ENCODE measurements around the gene RPEL1.
"Not testable (repeated sequence)": the region's sequence is repeated elsewhere in the genome, so short reads cannot be mapped to it uniquely, and the experiment has no call there.

RPEL1 gene

DNA sequence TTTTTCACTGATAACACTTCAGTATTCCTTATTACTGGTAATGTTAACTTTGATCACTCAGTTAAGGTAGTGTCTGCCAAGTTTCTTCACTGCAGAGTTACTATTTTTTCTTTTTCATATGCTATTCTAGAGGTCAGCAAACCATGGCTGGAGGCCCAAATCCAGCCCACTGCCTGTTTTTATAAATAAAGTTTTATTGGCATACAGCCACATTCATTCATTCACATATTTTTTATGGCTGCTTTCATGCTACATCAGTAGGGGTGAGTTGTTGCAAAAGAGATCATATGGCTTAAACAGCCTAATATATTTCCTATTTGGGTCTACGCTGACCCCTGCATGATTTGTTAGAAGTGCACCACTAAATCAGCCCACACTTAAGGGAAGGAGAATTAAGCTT is 10.9 kb downstream of the RPEL1 start:
- no peaks in the 10 kb centered on the region for H3K36me3 ChIP-seq (ENCODE audit: control insufficient read depth in 1 of 2, insufficient read depth in 2 of 2, low read length in 2 of 2)
- no peaks in the 10 kb centered on the region for H3K4me1 ChIP-seq (ENCODE audit: control insufficient read depth in 1 of 2, insufficient read depth in 2 of 2, low read length in 2 of 2)
- H3K4me3 ChIP-seq (ENCODE audit: low read depth in 1 of 2, low read length in 2 of 2): no peak overlapping the region
- H3K27me3 ChIP-seq (ENCODE audit: control insufficient read depth in 1 of 2, insufficient read depth in 2 of 2, low read length in 2 of 2): no peaks in the 10 kb centered on the region
- H3K27ac ChIP-seq (ENCODE audit: low read depth, low read length): no peak overlapping the region
- H3K9ac ChIP-seq (ENCODE audit: low read depth in 1 of 2, low read length in 2 of 2): no peak overlapping the region
- H3K9me3 ChIP-seq (ENCODE audit: control insufficient read depth in 1 of 2, low read length in 2 of 2): peaks cover 3 to 6% of the 10 kb centered on the region in 2 donors

DNA sequence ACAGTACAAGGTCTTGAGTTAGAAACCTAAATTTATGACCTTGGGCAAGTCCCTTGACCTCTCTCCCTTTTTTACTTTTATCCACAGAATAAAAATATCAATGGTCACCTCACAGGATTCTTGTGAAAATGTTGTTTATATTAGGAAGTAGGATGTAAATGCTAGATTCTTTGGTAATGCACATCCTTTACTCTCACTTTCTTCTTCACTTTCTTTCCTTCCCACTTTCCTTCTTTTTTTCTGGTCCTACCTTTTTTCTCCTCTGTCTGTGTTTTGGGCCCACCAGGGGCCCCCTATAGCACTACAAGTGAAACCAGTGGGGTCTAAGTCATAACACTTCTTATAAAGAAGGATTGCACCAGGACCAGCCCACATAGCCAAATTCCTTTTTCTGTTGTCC is 12.1 kb downstream of the RPEL1 start:
- no peaks in the 10 kb centered on the region for H3K36me3 ChIP-seq (ENCODE audit: control insufficient read depth in 1 of 2, insufficient read depth in 2 of 2, low read length in 2 of 2)
- peaks cover 3 to 6% of the 10 kb centered on the region in 2 donors for H3K9me3 ChIP-seq (ENCODE audit: control insufficient read depth in 1 of 2, low read length in 2 of 2)
- H3K4me1 ChIP-seq (ENCODE audit: control insufficient read depth in 1 of 2, insufficient read depth in 2 of 2, low read length in 2 of 2): no peaks in the 10 kb centered on the region
- H3K9ac ChIP-seq (ENCODE audit: low read depth in 1 of 2, low read length in 2 of 2): no peak overlapping the region
- no peaks in the 10 kb centered on the region for H3K27me3 ChIP-seq (ENCODE audit: control insufficient read depth in 1 of 2, insufficient read depth in 2 of 2, low read length in 2 of 2)
- H3K4me3 ChIP-seq (ENCODE audit: low read depth in 1 of 2, low read length in 2 of 2): no peak overlapping the region
- no peak overlapping the region for H3K27ac ChIP-seq (ENCODE audit: low read depth, low read length)

DNA sequence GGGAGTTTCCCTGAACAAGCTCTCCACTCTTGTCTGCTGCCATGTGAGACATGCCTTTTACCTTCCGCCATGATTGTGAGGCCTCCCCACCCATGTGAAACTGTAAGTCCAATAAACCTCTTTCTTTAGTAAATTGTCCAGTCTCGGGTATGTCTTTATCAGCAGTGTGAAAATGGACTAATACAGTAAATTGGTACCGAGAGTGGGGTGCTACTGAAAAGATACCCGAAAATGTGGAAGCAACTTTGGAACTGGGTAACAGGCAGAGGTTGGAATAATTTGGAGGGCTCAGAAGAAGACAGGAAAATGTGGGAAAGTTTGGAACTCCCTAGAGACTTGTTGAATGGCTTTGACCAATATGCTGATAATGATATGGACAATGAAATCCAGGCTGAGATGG is 13.2 kb downstream of the RPEL1 start:
- not testable (repeated sequence) for H3K27me3 ChIP-seq (ENCODE audit: control insufficient read depth in 1 of 2, insufficient read depth in 2 of 2, low read length in 2 of 2); H3K9me3 ChIP-seq (ENCODE audit: control insufficient read depth in 1 of 2, low read length in 2 of 2); H3K4me3 ChIP-seq (ENCODE audit: low read depth in 1 of 2, low read length in 2 of 2); H3K4me1 ChIP-seq (ENCODE audit: control insufficient read depth in 1 of 2, insufficient read depth in 2 of 2, low read length in 2 of 2); H3K36me3 ChIP-seq (ENCODE audit: control insufficient read depth in 1 of 2, insufficient read depth in 2 of 2, low read length in 2 of 2); H3K9ac ChIP-seq (ENCODE audit: low read depth in 1 of 2, low read length in 2 of 2); H3K27ac ChIP-seq (ENCODE audit: low read depth, low read length)

DNA sequence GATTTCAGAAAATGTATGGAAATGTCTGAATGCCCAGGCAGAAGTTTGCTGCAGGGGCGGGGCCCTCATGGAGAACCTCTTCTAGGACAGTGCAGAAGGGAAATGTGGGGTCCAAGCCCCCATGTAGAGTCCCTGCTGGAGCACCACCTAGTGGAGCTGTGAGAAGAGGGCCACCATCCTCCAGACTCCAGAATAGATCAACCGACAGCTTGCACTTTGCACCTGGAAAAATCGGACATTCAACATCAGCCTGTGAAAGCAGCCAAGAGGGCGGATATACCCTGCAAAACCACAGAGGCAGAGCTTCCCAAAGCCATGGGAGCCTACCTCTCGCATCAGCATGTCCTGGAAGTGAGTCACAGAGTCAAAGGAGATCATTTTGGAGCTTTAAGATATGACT is 14.3 kb downstream of the RPEL1 start:
- Histone ChIP-seq H3K9me3 (ENCODE audit: control insufficient read depth in 1 of 2, low read length in 2 of 2) (peaks cover 3 to 6% of the 10 kb centered on the region in 2 donors), H3K4me3 (ENCODE audit: low read depth in 1 of 2, low read length in 2 of 2) (no peak overlapping the region), H3K27ac (ENCODE audit: low read depth, low read length) (no peak overlapping the region), H3K9ac (ENCODE audit: low read depth in 1 of 2, low read length in 2 of 2) (no peak overlapping the region), H3K36me3 (ENCODE audit: control insufficient read depth in 1 of 2, insufficient read depth in 2 of 2, low read length in 2 of 2) (no peaks in the 10 kb centered on the region), H3K4me1 (ENCODE audit: control insufficient read depth in 1 of 2, insufficient read depth in 2 of 2, low read length in 2 of 2) (no peaks in the 10 kb centered on the region), H3K27me3 (ENCODE audit: control insufficient read depth in 1 of 2, insufficient read depth in 2 of 2, low read length in 2 of 2) (no peaks in the 10 kb centered on the region)

DNA sequence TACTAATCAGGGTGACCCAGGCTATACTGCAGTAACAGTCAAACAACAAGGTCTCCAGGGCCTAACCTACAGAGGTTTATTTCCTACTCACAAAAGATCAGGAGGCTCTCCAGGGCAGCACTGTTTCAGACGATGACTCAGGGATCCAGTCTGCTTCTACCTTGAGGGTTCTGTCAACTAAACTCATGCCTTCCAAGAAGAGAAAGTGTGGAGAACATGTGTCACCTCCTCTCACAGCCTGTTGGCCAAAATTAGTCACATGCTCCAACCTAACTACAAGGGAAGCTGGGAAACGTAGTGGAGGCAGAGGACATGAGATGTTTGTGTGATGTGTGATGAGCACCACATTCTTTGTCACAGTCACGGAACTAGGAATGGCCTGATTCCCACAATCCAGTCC is 16.5 kb downstream of the RPEL1 start:
- no peak overlapping the region for H3K4me3 ChIP-seq (ENCODE audit: low read depth in 1 of 2, low read length in 2 of 2)
- H3K4me1 ChIP-seq (ENCODE audit: control insufficient read depth in 1 of 2, insufficient read depth in 2 of 2, low read length in 2 of 2): no peaks in the 10 kb centered on the region
- no peak overlapping the region for H3K9ac ChIP-seq (ENCODE audit: low read depth in 1 of 2, low read length in 2 of 2)
- H3K27me3 ChIP-seq (ENCODE audit: control insufficient read depth in 1 of 2, insufficient read depth in 2 of 2, low read length in 2 of 2): peaks cover 0 to 4% of the 10 kb centered on the region in 2 donors
- no peak overlapping the region for H3K27ac ChIP-seq (ENCODE audit: low read depth, low read length)
- peaks cover 3 to 6% of the 10 kb centered on the region in 2 donors for H3K9me3 ChIP-seq (ENCODE audit: control insufficient read depth in 1 of 2, low read length in 2 of 2)
- no peaks in the 10 kb centered on the region for H3K36me3 ChIP-seq (ENCODE audit: control insufficient read depth in 1 of 2, insufficient read depth in 2 of 2, low read length in 2 of 2)

DNA sequence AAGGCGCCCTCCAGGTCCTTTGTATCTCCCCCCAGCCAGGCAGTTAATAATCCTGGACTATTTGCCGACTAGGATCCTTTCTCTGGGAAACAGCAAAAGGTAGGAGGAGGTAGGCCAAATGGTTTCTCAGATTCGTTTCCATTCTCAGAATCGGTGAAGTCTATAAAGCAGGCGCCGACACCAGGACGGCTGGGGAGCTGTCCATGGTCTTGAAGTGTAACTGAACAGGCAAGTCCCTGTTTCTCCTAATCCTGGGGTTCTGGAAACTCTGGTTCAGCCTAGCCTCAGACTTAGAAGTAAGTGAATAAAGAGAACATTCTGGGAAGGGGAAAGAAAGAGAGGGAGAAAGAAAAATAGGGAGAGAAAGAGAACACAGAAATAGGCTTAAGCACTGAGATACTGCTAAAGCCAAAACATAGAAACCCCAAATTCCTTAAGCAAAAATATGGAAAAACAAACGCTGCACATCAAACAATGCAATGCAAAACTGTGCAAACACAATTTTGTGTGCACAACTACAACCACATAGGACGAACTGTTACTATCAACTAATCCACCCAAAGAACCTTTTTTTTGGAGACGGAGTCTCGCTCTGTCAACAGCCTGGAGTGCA is 20.1 kb downstream of the RPEL1 start:
- H3K36me3 ChIP-seq (ENCODE audit: control insufficient read depth in 1 of 2, insufficient read depth in 2 of 2, low read length in 2 of 2): no peaks in the 10 kb centered on the region
- peaks cover 0 to 4% of the 10 kb centered on the region in 2 donors for H3K27me3 ChIP-seq (ENCODE audit: control insufficient read depth in 1 of 2, insufficient read depth in 2 of 2, low read length in 2 of 2)
- H3K9me3 ChIP-seq (ENCODE audit: control insufficient read depth in 1 of 2, low read length in 2 of 2): no peaks in the 10 kb centered on the region

DNA sequence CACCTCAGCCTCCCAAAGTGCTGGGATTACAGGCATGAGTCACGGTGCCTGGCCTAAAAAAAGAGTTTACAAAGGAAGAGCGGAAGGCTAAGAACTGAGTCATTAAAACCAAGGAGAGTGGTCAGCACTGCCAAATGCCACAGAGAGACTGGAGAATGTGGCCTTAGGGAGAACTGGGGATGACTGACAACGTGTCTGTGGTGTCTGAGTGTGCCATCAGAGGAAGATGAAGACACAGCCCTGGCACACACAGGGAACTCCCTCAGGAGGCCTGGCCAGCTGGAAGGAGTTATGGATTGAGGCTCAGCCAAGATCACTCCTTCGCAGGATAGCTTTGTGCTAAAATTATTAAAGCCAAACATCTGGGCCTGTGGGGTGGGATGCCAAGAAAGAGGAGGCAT is 27.4 kb downstream of the RPEL1 start:
- no peaks in the 10 kb centered on the region for H3K36me3 ChIP-seq (ENCODE audit: control insufficient read depth in 1 of 2, insufficient read depth in 2 of 2, low read length in 2 of 2)
- H3K9ac ChIP-seq (ENCODE audit: low read depth in 1 of 2, low read length in 2 of 2): no peak overlapping the region
- H3K27me3 ChIP-seq (ENCODE audit: control insufficient read depth in 1 of 2, insufficient read depth in 2 of 2, low read length in 2 of 2): peaks cover 20 to 22% of the 10 kb centered on the region in 2 donors
- no peak overlapping the region for H3K27ac ChIP-seq (ENCODE audit: low read depth, low read length)
- H3K4me1 ChIP-seq (ENCODE audit: control insufficient read depth in 1 of 2, insufficient read depth in 2 of 2, low read length in 2 of 2): no peaks in the 10 kb centered on the region
- no peak overlapping the region for H3K4me3 ChIP-seq (ENCODE audit: low read depth in 1 of 2, low read length in 2 of 2)
- H3K9me3 ChIP-seq (ENCODE audit: control insufficient read depth in 1 of 2, low read length in 2 of 2): no peaks in the 10 kb centered on the region

More for the DNA sequence above, 20.1 kb downstream of the RPEL1 start:
- Histone ChIP-seq H3K4me1 (ENCODE audit: control insufficient read depth in 1 of 2, insufficient read depth in 2 of 2, low read length in 2 of 2) (no peaks in the 10 kb centered on the region), H3K4me3 (ENCODE audit: low read depth in 1 of 2, low read length in 2 of 2) (no peak overlapping the region), H3K9ac (ENCODE audit: low read depth in 1 of 2, low read length in 2 of 2) (no peak overlapping the region), H3K27ac (ENCODE audit: low read depth, low read length) (no peak overlapping the region)

DNA sequence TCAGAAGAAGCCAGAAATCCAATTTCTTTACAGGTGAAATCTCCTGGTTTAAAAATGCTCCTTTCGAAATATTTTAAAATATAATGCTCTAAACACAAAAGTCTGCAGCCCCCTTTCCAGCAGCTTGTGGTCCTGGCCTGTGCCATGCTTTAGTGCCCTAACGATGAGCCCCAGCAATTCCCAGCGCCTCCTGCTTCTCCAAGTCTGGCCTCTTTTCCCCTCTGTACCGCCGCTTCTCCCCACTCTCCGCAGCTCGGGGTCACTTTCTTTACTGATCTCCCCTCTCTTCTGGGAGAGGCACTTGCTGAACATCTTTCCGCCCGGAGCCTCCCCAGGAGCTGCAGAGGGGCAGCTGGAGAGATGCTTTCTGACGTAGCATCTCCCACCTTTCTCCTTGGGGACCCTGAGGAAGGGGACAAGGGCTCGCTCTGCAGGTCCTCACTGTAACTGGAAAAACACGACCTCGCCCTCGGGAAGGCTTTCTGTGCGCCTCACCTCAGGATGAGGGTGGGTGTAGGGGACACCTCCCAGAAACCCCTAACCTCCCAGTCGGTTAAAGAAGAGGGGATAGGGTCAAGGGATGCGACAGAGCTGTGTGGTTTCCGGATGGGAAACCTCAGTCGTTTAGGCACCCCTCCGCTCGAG is 30.7 kb downstream of the RPEL1 start:
- Histone ChIP-seq H3K4me3 (ENCODE audit: low read depth in 1 of 2, low read length in 2 of 2) (no peak overlapping the region), H3K9ac (ENCODE audit: low read depth in 1 of 2, low read length in 2 of 2) (no peak overlapping the region), H3K4me1 (ENCODE audit: control insufficient read depth in 1 of 2, insufficient read depth in 2 of 2, low read length in 2 of 2) (no peaks in the 10 kb centered on the region), H3K27me3 (ENCODE audit: control insufficient read depth in 1 of 2, insufficient read depth in 2 of 2, low read length in 2 of 2) (peaks cover 34 to 54% of the 10 kb centered on the region in 2 donors), H3K27ac (ENCODE audit: low read depth, low read length) (no peak overlapping the region), H3K36me3 (ENCODE audit: control insufficient read depth in 1 of 2, insufficient read depth in 2 of 2, low read length in 2 of 2) (no peaks in the 10 kb centered on the region), H3K9me3 (ENCODE audit: control insufficient read depth in 1 of 2, low read length in 2 of 2) (no peaks in the 10 kb centered on the region)

DNA sequence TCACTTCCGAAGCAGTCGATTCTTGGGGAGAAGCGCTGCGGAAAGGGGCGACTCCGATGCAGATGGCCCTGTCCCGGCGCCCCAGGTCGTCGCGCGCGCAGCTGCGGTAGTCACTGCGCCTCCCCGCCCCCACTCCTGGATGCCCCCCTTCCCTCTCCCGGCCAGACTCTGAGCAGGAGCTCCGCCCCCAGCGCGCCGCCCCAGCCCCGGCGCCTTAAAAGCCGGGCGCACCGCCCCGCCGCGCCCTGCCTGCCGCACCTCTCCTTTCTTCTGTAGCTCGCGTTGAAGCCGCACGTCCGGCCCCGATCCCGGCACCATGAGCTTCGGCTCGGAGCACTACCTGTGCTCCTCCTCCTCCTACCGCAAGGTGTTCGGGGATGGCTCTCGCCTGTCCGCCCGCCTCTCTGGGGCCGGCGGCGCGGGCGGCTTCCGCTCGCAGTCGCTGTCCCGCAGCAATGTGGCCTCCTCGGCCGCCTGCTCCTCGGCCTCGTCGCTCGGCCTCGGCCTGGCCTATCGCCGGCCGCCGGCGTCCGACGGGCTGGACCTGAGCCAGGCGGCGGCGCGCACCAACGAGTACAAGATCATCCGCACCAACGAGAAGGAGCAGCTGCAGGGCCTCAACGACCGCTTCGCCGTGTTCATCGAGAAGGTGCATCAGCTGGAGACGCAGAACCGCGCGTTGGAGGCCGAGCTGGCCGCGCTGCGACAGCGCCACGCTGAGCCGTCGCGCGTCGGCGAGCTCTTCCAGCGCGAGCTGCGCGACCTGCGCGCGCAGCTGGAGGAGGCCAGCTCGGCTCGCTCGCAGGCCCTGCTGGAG is 31.4 kb downstream of the RPEL1 start, which contains the start of gene INA:
INA (plus strand) TSS at position 243 of the 817 bp plus-strand sequence; CDS start at position 317, 74 bp downstream.
- H3K27ac ChIP-seq (ENCODE audit: low read depth, low read length): no peak within 1 kb of the TSS
- H3K4me1 ChIP-seq (ENCODE audit: control insufficient read depth in 1 of 2, insufficient read depth in 2 of 2, low read length in 2 of 2): no peaks in the 10 kb centered on the region
- H3K27me3 ChIP-seq (ENCODE audit: control insufficient read depth in 1 of 2, insufficient read depth in 2 of 2, low read length in 2 of 2): peaks cover 40 to 61% of the 10 kb centered on the region in 2 donors
- peak within 1 kb of the TSS in 1 of 2 donors; percentile 29 for H3K4me3 ChIP-seq (ENCODE audit: low read depth in 1 of 2, low read length in 2 of 2)
- H3K9ac ChIP-seq (ENCODE audit: low read depth in 1 of 2, low read length in 2 of 2): no peak within 1 kb of the TSS
- no peaks in the 10 kb centered on the region for H3K9me3 ChIP-seq (ENCODE audit: control insufficient read depth in 1 of 2, low read length in 2 of 2)
- no peaks in the 10 kb centered on the region for H3K36me3 ChIP-seq (ENCODE audit: control insufficient read depth in 1 of 2, insufficient read depth in 2 of 2, low read length in 2 of 2)
